ENCODE results near the gene DFFB. TPM values are rescaled to one million over a fixed set of nuclear protein-coding genes. Genes with fewer than 3 reads are reported as not detected.

The DFFB gene
- total RNA-seq, 1 experiment from 2014 or later: 7.9 TPM

- no peak for DNase-seq (ENCODE audit: extremely low read depth, low read depth)
Measured at GRCh38 chr1:3894626-3895278, 37.5 kb downstream of the DFFB start.

GRCh38 chr1:3895279-3895950 lies 38.1 kb downstream of the DFFB start:
- DNase-seq (ENCODE audit: extremely low read depth, low read depth): no peak

- DNase-seq (ENCODE audit: extremely low read depth, low read depth): no peak
Measured at GRCh38 chr1:3895951-3896325, 38.7 kb downstream of the DFFB start.

- no peak for DNase-seq (ENCODE audit: extremely low read depth, low read depth)
Measured at GRCh38 chr1:3896396-3897000, 39.2 kb downstream of the DFFB start.

GRCh38 chr1:3898475-3898735 lies 41.1 kb downstream of the DFFB start:
- no peak for DNase-seq (ENCODE audit: extremely low read depth, low read depth)

GRCh38 chr1:3898994-3899753 lies 41.9 kb downstream of the DFFB start:
- no peak for DNase-seq (ENCODE audit: extremely low read depth, low read depth)

GRCh38 chr1:3899754-3900149 lies 42.5 kb downstream of the DFFB start:
- DNase-seq (ENCODE audit: extremely low read depth, low read depth): no peak

GRCh38 chr1:3900150-3900968 lies 43.1 kb downstream of the DFFB start, which contains the start of gene C1orf174:
TSS of gene C1orf174 (minus strand) at chr1:3900272. CDS start at chr1:3900186, 86 bp downstream.
- peak; percentile 91 for DNase-seq (ENCODE audit: extremely low read depth, low read depth)

GRCh38 chr1:3900969-3901529 lies 43.8 kb downstream of the DFFB start:
- DNase-seq (ENCODE audit: extremely low read depth, low read depth): peak; percentile 94

- DNase-seq (ENCODE audit: extremely low read depth, low read depth): no peak
Measured at GRCh38 chr1:3902111-3902511, 44.8 kb downstream of the DFFB start.

GRCh38 chr1:3902571-3903091 lies 45.4 kb downstream of the DFFB start:
- no peak for DNase-seq (ENCODE audit: extremely low read depth, low read depth)

GRCh38 chr1:3903141-3904005 lies 46.1 kb downstream of the DFFB start:
- no peak for DNase-seq (ENCODE audit: extremely low read depth, low read depth)

- DNase-seq (ENCODE audit: extremely low read depth, low read depth): no peak
Measured at GRCh38 chr1:3904006-3904842, 46.9 kb downstream of the DFFB start.

GRCh38 chr1:3904843-3905185 lies 47.5 kb downstream of the DFFB start:
- DNase-seq (ENCODE audit: extremely low read depth, low read depth): no peak

GRCh38 chr1:3905266-3905952 lies 48.1 kb downstream of the DFFB start:
- DNase-seq (ENCODE audit: extremely low read depth, low read depth): no peak

GRCh38 chr1:3905953-3906671 lies 48.8 kb downstream of the DFFB start:
- DNase-seq (ENCODE audit: extremely low read depth, low read depth): no peak

GRCh38 chr1:3906672-3907020 lies 49.4 kb downstream of the DFFB start:
- no peak for DNase-seq (ENCODE audit: extremely low read depth, low read depth)

Measured in NCI-H460 (cell line).